ENCODE results near the gene DCDC2C.
A peak's percentile ranks its signal among the peaks of the same experiment; 100 is the strongest.

Gene DCDC2C

GRCh38 chr2:3759331-3759730 lies 56.0 kb downstream of the DCDC2C start:
- in situ Hi-C loops (cut with MboI; ENCODE audit: low pct_unique_long_range_greater_than_20kb, low sequenced_read_pairs): no loop called here
- no peak for DNase-seq

GRCh38 chr2:3759761-3760160 lies 56.4 kb downstream of the DCDC2C start:
- in situ Hi-C loops (cut with MboI; ENCODE audit: low pct_unique_long_range_greater_than_20kb, low sequenced_read_pairs): no loop called here
- no peak for DNase-seq

DNA sequence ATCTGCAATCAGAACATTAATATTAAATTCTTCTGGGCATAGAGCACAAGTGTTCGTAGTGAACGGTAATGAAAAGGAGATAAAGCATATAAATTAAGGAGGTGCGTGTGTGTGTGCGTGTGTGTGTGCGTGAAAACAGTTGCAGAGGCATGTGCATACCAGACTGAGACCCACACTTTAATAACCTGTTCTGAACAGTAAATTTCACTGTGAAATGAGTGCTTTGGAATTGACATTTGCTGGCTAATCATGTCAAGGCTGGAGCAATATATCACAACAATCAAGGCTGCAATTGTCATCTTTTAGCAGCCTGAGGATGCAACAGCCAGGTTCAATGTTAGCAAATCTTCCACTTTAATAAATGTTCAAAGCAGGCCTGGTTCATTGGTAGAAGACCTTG lies 57.9 kb downstream of the DCDC2C start:
- in situ Hi-C loops (cut with MboI; ENCODE audit: low pct_unique_long_range_greater_than_20kb, low sequenced_read_pairs): no loop called here

GRCh38 chr2:3762771-3763447 lies 59.5 kb downstream of the DCDC2C start:
- no peak for DNase-seq
- in situ Hi-C loops (cut with MboI; ENCODE audit: low pct_unique_long_range_greater_than_20kb, low sequenced_read_pairs): no loop called here

More for the DNA sequence above, 57.9 kb downstream of the DCDC2C start:
- DNase-seq: no peak

- DNase-seq: no peak
- in situ Hi-C loops (cut with MboI; ENCODE audit: low pct_unique_long_range_greater_than_20kb, low sequenced_read_pairs): no loop called here
These were observed 63.4 kb downstream of the DCDC2C start for GRCh38 chr2:3766824-3767223.

DNA sequence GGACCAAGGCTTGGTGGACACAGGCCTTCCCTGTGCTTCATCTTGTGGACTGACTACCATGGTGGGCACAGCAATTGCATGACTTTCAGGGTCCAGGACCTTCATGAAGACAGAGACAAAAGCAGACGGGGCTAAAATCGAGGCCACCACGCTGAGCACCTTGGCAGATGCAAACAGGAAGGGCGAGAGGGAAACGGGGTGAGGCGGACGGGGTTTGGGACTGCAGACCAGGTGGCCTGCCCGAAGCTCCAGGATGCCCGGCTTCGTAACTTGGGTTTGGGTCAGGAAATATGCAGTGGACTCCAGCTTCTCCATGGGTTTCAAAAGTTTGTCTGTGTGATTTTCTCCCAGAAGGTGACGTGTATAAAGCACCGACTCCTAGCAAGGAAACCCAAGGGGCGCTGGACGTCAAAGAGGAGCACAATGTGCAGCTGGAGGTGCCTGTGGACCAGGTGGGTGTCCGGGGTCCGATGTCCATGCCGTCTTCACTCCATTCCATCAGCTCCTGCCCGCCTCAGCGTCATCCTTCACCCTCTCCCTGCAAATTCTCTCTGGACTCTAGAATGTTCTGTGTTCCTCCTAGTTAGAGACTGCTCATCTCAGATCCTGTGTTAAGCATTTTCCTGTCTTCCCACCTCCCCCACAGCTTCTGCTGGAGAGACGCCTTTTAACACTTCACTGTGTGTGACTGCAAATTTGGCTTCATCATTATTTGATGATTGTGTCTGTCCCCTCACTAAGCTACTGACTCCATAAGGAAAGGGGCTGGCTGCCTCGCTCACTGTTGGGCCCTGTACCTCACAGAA lies 65.8 kb downstream of the DCDC2C start:
- no peak for DNase-seq
- in situ Hi-C loops (cut with MboI; ENCODE audit: low pct_unique_long_range_greater_than_20kb, low sequenced_read_pairs): no loop called here

GRCh38 chr2:3769766-3770165 lies 66.4 kb downstream of the DCDC2C start:
- in situ Hi-C loops (cut with MboI; ENCODE audit: low pct_unique_long_range_greater_than_20kb, low sequenced_read_pairs): no loop called here
- DNase-seq: no peak

GRCh38 chr2:3770724-3771415 lies 67.5 kb downstream of the DCDC2C start:
- no peak for DNase-seq
- in situ Hi-C loops (cut with MboI; ENCODE audit: low pct_unique_long_range_greater_than_20kb, low sequenced_read_pairs): no loop called here

DNA sequence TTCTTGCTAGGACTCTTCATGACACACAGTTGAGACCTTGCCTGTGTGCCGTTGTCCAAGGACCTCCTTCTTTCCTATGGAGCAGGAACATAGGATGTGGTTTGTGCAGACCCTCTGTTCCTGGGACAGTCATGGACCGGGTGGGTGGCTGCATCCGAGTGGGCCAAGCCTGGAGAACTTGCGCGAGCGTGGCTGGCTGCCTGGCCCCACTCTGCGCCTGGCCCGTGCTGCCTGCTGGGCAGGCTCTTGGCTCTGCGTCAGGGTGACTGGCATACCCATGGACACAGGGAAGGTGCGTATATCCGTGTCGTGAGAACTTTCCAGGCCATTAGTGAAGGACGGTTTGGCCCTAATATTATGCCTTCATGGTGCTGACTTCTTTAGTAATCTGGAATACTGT lies 68.2 kb downstream of the DCDC2C start:
- in situ Hi-C loops (cut with MboI; ENCODE audit: low pct_unique_long_range_greater_than_20kb, low sequenced_read_pairs): no loop called here
- no peak for DNase-seq

GRCh38 chr2:3774336-3774735 lies 71.0 kb downstream of the DCDC2C start:
- no peak for DNase-seq
- in situ Hi-C loops (cut with MboI; ENCODE audit: low pct_unique_long_range_greater_than_20kb, low sequenced_read_pairs): no loop called here

GRCh38 chr2:3776311-3776710 lies 72.9 kb downstream of the DCDC2C start:
- DNase-seq: no peak
- in situ Hi-C loops (cut with MboI; ENCODE audit: low pct_unique_long_range_greater_than_20kb, low sequenced_read_pairs): no loop called here

- in situ Hi-C loops (cut with MboI; ENCODE audit: low pct_unique_long_range_greater_than_20kb, low sequenced_read_pairs): no loop called here
- DNase-seq: peak; percentile 41
These were observed 74.6 kb downstream of the DCDC2C start for GRCh38 chr2:3777966-3778365.

GRCh38 chr2:3778851-3779495 lies 75.6 kb downstream of the DCDC2C start:
- in situ Hi-C loops (cut with MboI; ENCODE audit: low pct_unique_long_range_greater_than_20kb, low sequenced_read_pairs): no loop called here
- DNase-seq: peak; percentile 63

- DNase-seq: peak; percentile 35
These were observed 76.2 kb downstream of the DCDC2C start for GRCh38 chr2:3779496-3780049.

GRCh38 chr2:3780477-3781402 lies 77.4 kb downstream of the DCDC2C start:
- in situ Hi-C loops (cut with MboI; ENCODE audit: low pct_unique_long_range_greater_than_20kb, low sequenced_read_pairs): no loop called here
- DNase-seq: peak; percentile 85

More at GRCh38 chr2:3779496-3780049, 76.2 kb downstream of the DCDC2C start:
- in situ Hi-C loops (cut with MboI; ENCODE audit: low pct_unique_long_range_greater_than_20kb, low sequenced_read_pairs): no loop called here

DNA sequence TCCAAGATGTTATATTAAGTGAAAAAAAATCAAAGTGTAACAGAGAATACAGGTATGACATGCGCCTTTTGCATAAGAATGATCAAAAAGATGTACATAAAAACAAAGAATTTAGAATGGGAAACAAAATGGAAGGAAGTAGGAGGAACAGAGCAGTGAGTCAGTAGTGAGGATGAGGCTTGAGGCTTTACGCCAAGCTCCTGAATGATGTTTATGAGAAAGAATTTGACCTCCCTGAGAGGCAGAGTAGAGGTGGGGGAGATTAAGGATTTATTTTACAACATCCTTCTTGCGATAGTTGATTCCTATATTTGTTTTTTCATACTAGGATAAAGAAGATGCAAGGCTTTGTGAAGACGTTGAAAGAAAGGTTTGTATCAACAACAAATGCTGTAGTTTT lies 81.4 kb downstream of the DCDC2C start:
- no peak for DNase-seq
- in situ Hi-C loops (cut with MboI; ENCODE audit: low pct_unique_long_range_greater_than_20kb, low sequenced_read_pairs): no loop called here

GRCh38 chr2:3785220-3785889 lies 82.0 kb downstream of the DCDC2C start:
- DNase-seq: no peak
- in situ Hi-C loops (cut with MboI; ENCODE audit: low pct_unique_long_range_greater_than_20kb, low sequenced_read_pairs): no loop called here

GRCh38 chr2:3785890-3786273 lies 82.5 kb downstream of the DCDC2C start:
- in situ Hi-C loops (cut with MboI; ENCODE audit: low pct_unique_long_range_greater_than_20kb, low sequenced_read_pairs): no loop called here
- DNase-seq: no peak
